A673 (cell line): ENCODE measurements around the gene DSC1. TPM values are rescaled to one million over a fixed set of nuclear protein-coding genes. Genes with fewer than 3 reads are reported as not detected.

ENCODE experiments used
- BruUV-seq: library from RNA; stranded (reverse); fragments of 400-500 nt; replicated peaks from 2 replicates; lab custom pipeline; 2021; lab: Mats Ljungman, UMichigan
- CTCF ChIA-PET: fragments of 300-600 bp; sonication (Branson Sonifier 250); formaldehyde crosslinking; loops from one replicate; lab custom pipeline; 2022; ENCODE audit warnings: antibody characterized with exemption; lab: Charles Lee
- POLR2A ChIA-PET: fragments of 300-600 bp; sonication (Branson Sonifier 250); formaldehyde crosslinking; loops from one replicate; lab custom pipeline; 2022; ENCODE audit warnings: antibody characterized with exemption; ENCODE audit not compliant: low non-redundant PET; lab: Charles Lee
- DNase-seq: peaks from one replicate; pipeline ENCODE4 v3.0.0-alpha.2; 2015; ENCODE audit warnings: low spot score
- H3K27ac ChIP-seq: fragments of 200-600 bp; sonication (generic); 2 replicates; pipeline ENCODE4 v1.5.1; 2016; ENCODE audit warnings: mixed run types, low read depth, mild to moderate bottlenecking, mixed read lengths, antibody characterized with exemption, low read length; ENCODE audit not compliant: poor library complexity, severe bottlenecking
- H3K27me3 ChIP-seq: fragments of 200-600 bp; sonication (generic); replicated peaks from 2 replicates; pipeline ENCODE4 v1.6.1; 2017; ENCODE audit warnings: mixed run types, low read depth, mild to moderate bottlenecking, mixed read lengths, antibody characterized with exemption, low read length; ENCODE audit not compliant: insufficient read depth, poor library complexity
- H3K36me3 ChIP-seq: fragments of 200-600 bp; sonication (generic); 2 replicates; pipeline ENCODE4 v1.6.1; 2016; ENCODE audit warnings: mixed run types, mild to moderate bottlenecking, mixed read lengths, antibody characterized with exemption, low read length; ENCODE audit not compliant: insufficient read depth, poor library complexity, severe bottlenecking
- H3K4me1 ChIP-seq: fragments of 200-600 bp; sonication (generic); 2 replicates; pipeline ENCODE4 v1.6.1; 2017; ENCODE audit warnings: mixed run types, mild to moderate bottlenecking, mixed read lengths, antibody characterized with exemption, low read length; ENCODE audit not compliant: insufficient read depth, poor library complexity, severe bottlenecking
- H3K4me3 ChIP-seq: fragments of 200-600 bp; sonication (generic); 2 replicates; pipeline ENCODE4 v1.5.1; 2016; ENCODE audit warnings: low read depth, mixed run types, mild to moderate bottlenecking, mixed read lengths, low read length; ENCODE audit not compliant: poor library complexity, severe bottlenecking
- H3K9me3 ChIP-seq: fragments of 200-600 bp; sonication (generic); 2 replicates; pipeline ENCODE4 v1.6.1; 2016; ENCODE audit warnings: mixed run types, low read depth, mild to moderate bottlenecking, mixed read lengths, antibody characterized with exemption, low read length; ENCODE audit not compliant: poor library complexity, severe bottlenecking
- EZH2 ChIP-seq: fragments of 200-600 bp; sonication (generic); IDR thresholded peaks from 2 replicates; pipeline ENCODE4 v1.6.1; 2017; ENCODE audit warnings: borderline replicate concordance, low read depth, mild to moderate bottlenecking, mixed read lengths, antibody characterized with exemption, low read length; ENCODE audit not compliant: poor library complexity, severe bottlenecking
- intact Hi-C: fragments of 100-400 bp; cut with micrococcal nuclease; formaldehyde crosslinking; loops from one replicate; pipeline ENCODE4 v1.10.0; 2022; ENCODE audit not compliant: unreplicated experiment
- total RNA-seq: library from RNA; stranded (reverse); gene quantifications from 2 replicates; pipeline ENCODE4 v1.2.3, GENCODE V29; 2021
- TF ChIP-seq, protein P1 (sequence below): fragments of 300-800, 200-600 bp; sonication (generic); conservative IDR thresholded peaks from 2 replicates; pipeline ENCODE4 v1.5.1; 2017; ENCODE audit warnings: low read depth, mild to moderate bottlenecking, antibody characterized with exemption, low read length, moderate library complexity, mixed read lengths

Gene DSC1
- total RNA-seq, 1 experiment from 2014 or later: not detected

DNA sequence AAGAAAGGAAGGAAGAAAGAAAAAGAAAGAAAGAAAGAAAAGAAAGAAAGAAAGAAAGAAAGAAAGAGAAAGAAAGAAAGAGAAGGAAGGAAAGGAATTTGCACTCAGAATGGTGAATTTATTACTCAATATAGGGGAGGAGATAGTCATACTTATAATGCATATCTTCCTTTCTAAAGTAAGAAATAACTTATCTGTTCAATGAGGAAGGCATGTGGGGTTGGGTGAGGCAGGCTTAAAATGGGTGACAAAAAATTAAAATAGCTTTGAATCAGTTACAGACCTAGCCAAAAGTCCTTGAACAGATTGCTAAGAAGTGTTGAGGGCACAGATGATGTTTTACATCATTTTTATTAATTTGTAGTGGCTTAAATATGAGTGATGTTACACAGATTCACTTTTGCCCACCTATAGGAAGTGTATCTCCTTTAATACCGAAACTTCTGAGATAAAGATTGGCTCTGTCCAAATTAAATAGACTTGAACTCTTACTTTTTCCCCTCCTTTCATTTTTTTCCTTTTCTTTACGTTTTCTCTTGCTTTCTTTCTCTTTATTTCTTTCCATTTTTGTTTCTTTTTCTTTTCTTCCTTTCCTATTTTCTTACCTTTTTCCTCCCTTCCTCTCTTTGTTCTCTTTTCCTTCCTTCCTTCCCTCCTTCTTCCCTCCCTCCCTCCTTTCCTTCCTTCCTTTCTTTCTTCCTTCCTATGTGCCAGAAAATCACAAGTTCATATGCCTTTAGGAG, 45.6 kb downstream of the DSC1 start:
- BruUV-seq: no TSS peak
- CTCF ChIA-PET: no interaction called here
- POLR2A ChIA-PET: no interaction called here
- Histone ChIP-seq H3K9me3 (no peaks in the 10 kb centered on the region), H3K27me3 (no peaks in the 10 kb centered on the region), H3K36me3 (no peaks in the 10 kb centered on the region), H3K4me3 (no peak overlapping the region), H3K4me1 (no peaks in the 10 kb centered on the region), H3K27ac (no peak overlapping the region)
- no peak for DNase-seq
- no peak for TF ChIP-seq EZH2
- TF ChIP-seq, protein P1, sequence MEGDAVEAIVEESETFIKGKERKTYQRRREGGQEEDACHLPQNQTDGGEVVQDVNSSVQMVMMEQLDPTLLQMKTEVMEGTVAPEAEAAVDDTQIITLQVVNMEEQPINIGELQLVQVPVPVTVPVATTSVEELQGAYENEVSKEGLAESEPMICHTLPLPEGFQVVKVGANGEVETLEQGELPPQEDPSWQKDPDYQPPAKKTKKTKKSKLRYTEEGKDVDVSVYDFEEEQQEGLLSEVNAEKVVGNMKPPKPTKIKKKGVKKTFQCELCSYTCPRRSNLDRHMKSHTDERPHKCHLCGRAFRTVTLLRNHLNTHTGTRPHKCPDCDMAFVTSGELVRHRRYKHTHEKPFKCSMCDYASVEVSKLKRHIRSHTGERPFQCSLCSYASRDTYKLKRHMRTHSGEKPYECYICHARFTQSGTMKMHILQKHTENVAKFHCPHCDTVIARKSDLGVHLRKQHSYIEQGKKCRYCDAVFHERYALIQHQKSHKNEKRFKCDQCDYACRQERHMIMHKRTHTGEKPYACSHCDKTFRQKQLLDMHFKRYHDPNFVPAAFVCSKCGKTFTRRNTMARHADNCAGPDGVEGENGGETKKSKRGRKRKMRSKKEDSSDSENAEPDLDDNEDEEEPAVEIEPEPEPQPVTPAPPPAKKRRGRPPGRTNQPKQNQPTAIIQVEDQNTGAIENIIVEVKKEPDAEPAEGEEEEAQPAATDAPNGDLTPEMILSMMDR: no peak
- intact Hi-C loops: no loop called here

DNA sequence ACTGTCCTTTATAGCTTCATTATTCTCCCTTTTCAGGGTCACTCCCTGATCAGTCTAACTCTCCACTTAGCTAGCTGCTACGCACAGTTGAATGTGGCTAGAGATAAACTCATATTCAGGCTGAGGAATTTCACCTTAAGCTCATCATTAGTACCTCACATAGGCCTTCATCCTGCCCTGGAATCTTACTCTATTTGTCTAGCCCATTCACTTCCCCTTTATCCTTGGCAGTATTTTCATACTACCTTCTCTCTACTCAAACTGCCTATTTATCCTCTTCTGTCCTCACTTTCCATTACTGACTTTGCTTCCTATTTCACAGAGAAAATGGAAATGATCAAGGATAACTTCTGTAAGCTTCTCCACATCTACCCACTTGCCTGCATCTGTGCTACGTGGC, 49.9 kb downstream of the DSC1 start:
- H3K27ac ChIP-seq: no peak overlapping the region
- POLR2A ChIA-PET: no interaction called here
- no peak for DNase-seq
- no peaks in the 10 kb centered on the region for H3K27me3 ChIP-seq
- no TSS peak for BruUV-seq
- no peaks in the 10 kb centered on the region for H3K9me3 ChIP-seq
- H3K4me1 ChIP-seq: no peaks in the 10 kb centered on the region
- CTCF ChIA-PET: no interaction called here
- H3K4me3 ChIP-seq: no peak overlapping the region
- TF ChIP-seq EZH2: no peak
- TF ChIP-seq, protein P1: no peak
- intact Hi-C loops: no loop called here
- H3K36me3 ChIP-seq: no peaks in the 10 kb centered on the region

DNA sequence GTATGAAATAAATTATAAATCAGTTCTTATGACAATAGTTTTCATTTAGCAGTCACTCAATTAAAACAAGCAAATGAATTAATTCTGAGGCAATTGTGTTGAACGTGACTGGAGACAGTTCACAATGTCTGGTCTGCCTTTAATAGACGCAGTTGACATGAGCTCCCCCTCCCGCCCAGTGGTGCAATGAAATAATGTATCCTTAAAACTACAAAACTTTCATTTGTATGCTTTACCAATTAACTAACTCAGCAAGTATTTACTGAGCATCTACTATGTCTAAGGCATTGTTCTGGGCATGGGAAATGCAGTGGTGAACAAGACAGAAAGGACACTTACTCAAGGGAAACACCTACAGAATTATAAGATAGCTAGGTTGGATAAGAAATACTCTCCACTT, 56.9 kb downstream of the DSC1 start:
- ChIA-PET POLR2A (no interaction called here), CTCF (no interaction called here)
- Histone ChIP-seq H3K4me3 (no peak overlapping the region), H3K36me3 (no peaks in the 10 kb centered on the region), H3K27me3 (peaks cover 44% of the 10 kb centered on the region), H3K4me1 (no peaks in the 10 kb centered on the region), H3K9me3 (no peaks in the 10 kb centered on the region), H3K27ac (no peak overlapping the region)
- no peak for TF ChIP-seq EZH2
- TF ChIP-seq, protein P1: no peak
- peak; percentile 7 for DNase-seq
- no TSS peak for BruUV-seq
- intact Hi-C loops: no loop called here
